GM21723 (cell line): ENCODE measurements around the gene C5orf15.
"Not testable (repeated sequence)": the region's sequence is repeated elsewhere in the genome, so short reads cannot be mapped to it uniquely, and the experiment has no call there.

Source experiments
- ATAC-seq: cut with Tn5 transposase; IDR thresholded peaks from one replicate; pipeline ENCODE4 v1.9.1; 2021; ENCODE audit warnings: mild to moderate bottlenecking, moderate library complexity; ENCODE audit not compliant: unreplicated experiment

C5orf15 gene

DNA sequence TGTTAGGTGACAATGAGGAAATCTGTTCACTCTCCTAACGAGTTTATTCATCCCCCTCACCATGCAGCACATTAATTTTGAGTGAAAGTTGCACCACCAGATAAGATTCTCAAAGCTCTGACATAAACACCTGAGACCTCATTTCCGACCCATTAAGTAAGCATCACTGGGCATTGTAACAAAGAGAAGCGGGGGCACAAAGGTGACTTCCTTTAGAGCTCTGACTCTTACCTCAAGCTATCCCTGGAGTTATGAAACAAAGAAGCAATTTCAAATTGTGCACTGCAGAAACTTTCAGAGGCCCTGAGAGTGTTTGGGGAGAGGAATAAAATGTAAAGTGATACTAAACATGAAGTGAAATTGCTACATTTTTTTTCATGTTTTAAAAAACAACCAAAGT, 29.5 kb downstream of the C5orf15 start:
- ATAC-seq, result peak; percentile 60

DNA sequence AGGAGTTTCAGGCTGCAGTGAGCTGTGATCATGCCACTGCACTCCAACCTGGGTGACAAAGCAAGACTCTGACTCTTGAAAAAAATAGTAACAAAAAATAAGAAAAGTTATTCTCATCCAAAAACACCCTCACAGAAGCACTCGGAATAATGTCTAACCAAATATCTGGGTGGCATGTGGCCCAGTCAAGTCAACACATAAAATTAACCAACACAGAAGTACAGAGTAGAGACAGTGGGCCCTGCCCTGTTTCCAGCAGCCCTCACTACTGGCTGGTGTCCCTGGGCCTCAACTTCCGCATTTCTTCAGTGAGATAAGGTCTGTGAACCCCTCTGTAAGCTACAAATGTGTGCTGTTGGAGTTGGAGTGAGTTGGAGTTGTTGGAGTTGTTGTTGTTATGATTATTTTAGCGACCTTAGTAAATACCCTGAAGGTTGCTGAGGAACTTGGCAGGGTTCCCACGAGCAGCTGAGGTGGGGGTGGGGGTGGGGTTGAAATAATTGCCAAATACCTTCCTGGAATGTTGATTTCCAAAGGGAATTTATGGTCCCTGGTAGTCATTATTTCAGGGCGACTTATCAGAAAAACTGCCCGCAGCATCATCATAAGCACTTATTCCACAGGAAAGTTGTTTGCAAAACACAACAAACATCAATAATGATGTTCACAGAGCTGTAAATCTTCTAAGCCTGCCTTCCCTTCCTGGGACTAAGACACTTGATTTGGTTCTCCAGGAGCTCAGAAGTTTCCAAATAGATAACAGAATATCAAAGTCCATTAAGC, 30.2 kb downstream of the C5orf15 start:
- no peak for ATAC-seq

DNA sequence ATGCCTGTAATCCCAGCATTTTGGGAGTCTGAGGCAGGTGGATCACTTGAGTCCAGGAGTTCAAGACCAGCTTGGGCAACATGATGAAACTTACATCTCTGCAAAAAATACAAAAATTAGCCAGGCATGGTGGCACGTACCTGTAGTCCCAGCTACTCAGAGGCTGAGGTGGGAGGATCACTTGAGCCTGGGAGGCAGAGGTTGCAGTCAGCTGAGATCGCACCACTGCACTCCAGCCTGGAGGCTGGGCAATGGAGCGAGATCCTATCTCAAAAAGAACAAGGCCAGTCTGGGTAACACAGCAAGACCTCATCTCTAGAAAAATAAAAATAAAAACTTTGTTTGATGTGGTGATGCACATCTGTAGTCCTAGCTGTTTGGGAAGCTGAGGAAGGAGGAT, 30.8 kb downstream of the C5orf15 start:
- not testable (repeated sequence) for ATAC-seq

DNA sequence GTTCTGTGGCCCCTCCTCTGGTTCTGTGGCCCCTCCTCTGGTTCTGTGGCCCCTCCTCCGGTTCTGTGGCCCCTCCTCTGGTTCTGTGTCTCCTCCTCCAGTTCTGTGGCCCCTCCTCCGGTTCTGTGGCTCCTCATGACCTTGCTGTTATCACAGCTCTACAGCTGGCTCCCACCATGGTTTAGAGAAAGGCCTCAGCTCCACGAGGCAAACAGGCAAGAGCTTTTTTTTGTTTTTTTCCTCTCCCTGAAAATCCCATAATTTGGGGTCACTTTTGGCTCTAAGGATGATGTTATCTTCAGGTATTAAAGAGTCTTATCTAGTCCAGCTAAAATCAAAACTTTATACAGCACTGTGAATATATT, 31.8 kb downstream of the C5orf15 start:
- ATAC-seq, result no peak

DNA sequence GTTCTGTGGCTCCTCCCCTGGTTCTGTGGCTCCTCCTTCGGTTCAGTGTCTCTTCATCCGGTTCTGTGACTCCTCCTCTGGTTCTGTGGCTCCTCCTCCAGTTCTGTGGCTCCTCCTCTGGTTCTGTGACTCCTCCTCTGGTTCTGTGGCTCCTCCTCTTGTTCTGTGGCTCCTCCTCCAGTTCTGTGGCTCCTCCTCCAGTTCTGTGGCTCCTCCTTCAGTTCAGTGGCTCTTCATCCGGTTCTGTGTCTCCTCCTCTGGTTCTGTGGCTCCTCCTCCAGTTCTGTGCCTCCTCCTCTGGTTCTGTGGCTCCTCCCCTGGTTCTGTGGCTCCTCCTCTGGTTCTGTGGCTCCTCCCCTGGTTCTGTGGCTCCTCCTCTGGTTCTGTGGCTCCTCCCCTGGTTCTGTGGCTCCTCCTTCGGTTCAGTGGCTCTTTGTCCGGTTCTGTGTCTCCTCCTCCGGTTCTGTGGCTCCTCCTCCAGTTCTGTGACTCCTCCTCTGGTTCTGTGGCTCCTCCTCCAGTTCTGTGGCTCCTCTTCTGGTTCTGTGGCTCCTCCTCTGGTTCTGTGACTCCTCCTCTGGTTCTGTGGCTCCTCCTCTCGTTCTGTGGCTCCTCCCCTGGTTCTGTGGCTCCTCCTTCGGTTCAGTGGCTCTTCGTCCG, 32.3 kb downstream of the C5orf15 start:
- not testable (repeated sequence) for ATAC-seq

DNA sequence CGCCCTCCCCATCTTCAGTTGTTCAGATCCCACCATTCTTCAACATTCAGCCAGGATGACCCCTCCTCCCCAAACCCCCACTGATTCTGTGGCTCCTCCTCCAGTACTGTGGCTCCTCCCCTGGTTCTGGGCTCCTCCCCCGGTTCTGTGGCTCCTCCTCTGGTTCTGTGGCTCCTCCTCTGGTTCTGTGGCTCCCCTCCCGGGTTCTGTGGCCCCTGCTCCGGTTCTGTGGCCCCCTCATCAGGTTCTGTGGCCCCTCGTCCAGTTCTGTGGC, 32.8 kb downstream of the C5orf15 start:
- ATAC-seq, result no peak

DNA sequence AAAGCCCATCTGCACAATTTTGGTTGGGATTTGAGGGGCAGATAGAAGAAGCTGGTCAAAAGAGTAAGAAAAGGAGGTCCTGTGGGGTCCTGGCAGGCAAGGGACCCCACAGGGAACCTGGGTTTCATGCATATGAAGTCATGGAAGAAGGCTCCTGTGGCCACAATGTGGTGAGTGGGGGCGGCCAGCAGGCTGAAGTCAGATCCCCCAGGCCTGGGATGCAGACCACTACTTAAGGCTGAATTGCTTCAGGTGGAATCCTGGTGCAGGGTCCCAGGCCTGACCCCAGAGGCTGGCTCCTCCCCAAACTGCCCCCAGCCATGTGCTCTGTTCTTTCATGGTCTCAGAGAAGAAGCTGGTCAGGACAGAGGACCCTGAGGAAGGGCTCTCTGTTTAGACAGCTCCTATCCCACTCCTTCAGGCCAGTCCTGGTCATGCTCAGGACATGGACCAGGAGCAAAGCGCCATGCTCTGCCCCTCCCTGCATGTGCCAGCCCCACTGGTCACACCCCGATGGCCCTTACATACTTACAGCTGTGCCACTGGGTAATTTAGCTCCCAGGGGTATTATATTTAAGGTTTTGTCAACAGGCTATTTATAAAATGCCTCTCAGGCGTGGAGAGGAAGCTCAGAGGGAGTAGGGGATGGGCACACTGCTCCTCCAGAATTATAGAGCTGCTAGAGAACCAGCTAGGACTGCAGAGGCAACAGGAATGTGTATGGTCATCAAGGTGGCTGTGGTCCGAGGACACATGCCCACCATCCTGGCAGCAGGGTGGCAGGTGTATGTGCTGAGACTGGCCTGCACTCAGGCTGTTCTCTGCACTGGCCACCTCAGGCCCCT, 33.4 kb downstream of the C5orf15 start:
- ATAC-seq, result peak; percentile 29

DNA sequence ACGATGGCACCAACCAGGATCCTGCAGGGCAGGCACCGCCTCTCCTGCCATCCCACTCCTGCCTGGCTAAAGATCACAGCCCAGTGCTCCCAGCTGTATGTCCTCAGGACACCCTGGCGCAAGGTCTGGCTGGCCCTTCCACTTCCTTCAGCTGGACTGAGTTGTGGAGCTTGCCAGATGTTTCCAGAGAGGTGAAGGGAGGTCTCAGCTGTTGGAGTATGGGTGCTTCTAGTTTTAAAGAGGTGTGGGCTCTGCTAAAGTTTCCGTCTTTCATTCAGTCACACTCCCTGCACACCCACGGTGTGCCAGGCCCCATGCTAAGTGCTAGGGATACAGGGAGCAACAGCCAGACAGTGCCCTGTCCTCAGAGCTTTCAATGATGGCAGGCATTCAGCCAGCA, 34.1 kb downstream of the C5orf15 start:
- ATAC-seq, result no peak

DNA sequence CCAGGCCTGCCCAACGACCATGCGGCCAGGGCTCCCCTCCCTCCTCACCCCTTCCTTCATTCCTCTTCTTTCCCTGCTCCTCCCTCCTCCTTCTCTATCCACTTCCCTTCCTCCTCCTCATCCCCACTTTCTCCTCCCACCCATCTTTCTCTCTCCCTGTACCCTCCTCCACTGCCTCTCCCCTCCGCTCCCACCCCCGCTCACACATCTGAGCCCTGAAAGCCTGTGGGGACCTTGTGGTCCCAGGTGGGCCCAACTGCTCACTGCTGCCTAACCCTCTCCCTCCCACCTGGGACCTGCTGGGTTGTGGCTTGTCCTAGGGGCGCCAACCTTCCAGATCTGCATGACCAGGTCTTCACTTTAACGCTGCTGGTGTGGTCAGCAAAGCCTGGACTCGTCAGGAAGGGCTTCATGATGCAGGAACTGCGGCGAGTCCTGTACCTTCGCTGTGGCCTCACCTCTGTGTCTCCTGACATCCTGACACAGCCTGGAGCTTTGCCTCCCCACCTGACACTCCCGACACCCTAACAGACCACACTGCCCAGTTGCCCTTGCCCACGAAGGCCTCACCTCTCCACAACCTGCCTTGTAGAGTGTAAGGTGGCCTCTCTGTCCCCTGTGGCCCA, 34.6 kb downstream of the C5orf15 start:
- no peak for ATAC-seq

DNA sequence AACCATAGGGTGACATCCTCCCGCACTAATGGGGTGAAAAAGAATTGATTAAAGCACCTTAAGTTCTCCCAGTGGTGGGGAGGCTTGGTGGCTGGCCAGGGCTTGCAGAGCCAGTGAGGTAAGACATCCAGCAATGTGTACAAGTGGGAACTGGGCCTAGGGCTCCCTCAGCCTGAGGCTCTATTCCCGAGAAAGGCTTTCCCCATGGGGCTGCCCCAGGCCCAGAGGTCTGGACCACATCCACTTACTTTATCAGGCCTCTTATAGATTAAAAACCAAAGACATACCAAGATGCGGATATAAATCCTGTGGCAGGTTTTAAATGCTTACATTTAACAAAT, 35.3 kb downstream of the C5orf15 start:
- ATAC-seq, result no peak

DNA sequence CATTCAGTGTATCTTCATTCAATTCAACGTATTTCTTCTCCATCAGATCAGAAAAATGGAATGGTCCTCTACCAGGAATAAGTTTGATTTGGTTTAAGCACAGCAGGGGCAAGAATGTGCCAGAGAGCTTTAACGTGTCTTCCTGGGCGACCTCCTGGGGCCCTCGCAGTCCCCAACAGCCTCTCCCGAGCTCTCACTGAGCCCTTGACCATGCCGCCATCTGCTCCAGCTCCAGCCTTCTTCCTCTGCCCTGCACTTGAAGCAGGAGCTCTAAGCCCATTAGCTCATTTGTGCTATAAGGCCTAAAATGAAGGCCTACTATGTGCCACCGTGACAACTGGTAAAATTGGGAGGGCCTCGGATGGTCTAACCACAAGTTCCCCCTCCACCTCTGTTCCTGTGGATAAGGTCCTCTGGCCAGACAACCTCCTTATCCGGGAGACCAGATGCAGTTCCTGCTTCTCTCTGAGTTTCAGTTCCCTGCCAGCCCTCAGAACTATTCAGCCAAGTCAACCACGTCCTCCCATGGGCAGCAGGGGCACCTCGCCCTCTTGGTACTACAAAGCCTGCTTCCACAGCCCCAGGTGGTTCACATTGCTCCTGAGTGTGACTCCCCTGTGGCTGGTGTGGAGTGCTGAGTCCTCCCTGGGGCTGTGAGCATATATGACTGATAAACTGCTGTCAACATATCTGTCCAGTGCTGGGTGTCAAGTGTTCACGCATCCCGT, 35.8 kb downstream of the C5orf15 start:
- ATAC-seq, result no peak

DNA sequence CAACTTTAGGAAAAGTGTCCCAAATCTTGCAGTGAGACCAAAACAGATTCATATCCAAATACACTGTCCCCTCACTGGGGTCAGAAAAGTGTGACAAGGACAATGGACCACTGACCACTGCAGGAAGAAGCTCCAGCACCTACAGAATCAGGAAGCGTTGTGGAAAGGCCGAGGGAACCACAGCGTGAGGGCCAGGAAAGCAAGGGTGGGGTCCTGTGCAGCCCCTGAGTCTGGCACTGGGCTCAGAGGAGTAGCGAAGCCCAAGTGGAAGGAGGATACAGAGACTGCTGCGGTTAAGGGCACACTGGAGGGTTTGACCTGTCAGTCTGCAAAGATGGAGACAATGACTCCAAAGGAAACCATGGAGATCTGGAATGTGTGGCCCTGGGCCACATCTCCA, 36.9 kb downstream of the C5orf15 start:
- ATAC-seq, result no peak

DNA sequence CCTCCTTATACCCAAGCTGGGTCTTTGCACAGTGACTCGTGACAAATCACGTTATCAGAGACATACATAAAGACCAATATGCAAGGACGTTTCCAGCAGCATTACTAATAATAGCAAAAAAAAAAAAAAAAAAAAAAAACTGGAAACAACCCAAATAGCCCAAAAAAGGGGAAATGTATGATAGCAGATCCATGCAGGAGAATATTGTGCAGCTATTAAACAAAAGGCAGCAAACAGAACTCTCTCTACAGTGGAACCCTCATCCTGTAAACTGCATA, 37.7 kb downstream of the C5orf15 start:
- no peak for ATAC-seq

DNA sequence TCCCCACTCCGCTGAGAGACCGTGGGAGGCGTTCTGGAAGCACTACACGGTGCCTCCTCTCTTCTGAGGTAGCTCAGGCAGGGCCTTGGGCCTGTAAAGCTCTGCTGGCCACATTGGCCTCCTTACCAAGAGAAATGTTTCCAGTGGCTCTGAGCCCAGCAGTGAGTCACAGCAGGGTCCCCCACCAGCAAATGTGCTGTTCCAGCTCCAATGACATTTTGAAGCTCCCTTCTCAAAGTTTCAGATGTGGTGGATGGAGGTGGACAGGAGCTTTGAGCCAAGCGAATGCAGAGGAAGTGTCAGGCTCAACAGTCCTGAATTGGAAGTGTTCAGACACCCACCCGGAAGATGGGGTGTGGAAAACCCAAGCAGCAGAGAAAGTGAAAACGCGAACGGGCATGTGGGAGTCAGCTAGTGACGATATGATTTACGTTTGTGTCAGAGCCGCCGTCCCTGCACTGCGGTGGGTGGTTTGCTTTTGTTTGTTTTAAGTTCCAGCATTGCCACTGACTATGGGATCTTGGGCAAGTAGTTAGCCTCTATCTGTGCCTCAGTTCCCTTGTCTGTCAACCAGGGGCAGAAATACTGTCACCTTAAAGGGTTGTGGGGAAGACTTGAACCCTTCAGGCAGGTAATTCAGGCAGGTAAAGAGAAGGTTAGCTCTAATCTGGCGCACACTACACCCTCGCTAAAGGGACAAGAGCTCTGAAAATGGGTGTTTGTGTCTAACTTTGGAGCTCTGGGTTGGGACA, 38.2 kb downstream of the C5orf15 start:
- peak; percentile 56 for ATAC-seq

DNA sequence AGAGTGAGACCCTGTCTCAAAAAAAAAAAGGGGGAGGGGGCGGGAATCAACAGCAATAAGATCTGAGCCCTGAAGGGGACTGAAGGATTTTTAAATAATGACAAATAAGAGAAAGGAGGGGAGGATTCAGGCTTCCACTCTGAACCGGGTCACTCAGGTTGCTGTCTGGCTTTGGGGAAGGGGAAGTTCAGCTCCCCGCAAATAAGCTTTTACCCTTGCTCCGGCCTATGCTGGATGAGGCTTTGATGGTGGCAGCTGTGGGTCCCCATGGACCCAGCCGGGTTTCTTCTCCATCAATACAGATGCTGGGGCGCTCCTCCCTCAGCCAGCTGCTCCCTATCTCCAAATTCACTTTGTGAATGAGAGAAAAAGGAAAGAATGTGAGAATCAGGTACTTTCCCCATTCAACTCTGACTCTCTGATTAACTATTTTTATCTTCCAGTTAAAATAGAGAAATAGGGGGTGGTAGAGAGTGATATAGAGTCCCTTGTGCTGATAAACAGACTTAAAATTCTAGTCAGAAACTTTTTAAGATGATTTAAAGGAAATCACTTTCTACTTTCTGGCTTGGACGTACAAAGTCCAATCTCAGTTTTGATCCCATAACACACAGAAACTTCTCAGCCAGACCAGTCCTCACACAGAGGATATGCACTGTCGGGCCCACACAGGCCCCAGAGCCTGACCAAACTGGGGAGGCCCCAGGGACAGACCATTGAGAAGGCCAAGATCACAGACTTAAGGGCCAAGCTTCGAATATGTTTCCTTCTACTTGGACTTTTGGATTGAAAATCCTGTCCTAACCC, 39.6 kb downstream of the C5orf15 start:
- ATAC-seq, result no peak

DNA sequence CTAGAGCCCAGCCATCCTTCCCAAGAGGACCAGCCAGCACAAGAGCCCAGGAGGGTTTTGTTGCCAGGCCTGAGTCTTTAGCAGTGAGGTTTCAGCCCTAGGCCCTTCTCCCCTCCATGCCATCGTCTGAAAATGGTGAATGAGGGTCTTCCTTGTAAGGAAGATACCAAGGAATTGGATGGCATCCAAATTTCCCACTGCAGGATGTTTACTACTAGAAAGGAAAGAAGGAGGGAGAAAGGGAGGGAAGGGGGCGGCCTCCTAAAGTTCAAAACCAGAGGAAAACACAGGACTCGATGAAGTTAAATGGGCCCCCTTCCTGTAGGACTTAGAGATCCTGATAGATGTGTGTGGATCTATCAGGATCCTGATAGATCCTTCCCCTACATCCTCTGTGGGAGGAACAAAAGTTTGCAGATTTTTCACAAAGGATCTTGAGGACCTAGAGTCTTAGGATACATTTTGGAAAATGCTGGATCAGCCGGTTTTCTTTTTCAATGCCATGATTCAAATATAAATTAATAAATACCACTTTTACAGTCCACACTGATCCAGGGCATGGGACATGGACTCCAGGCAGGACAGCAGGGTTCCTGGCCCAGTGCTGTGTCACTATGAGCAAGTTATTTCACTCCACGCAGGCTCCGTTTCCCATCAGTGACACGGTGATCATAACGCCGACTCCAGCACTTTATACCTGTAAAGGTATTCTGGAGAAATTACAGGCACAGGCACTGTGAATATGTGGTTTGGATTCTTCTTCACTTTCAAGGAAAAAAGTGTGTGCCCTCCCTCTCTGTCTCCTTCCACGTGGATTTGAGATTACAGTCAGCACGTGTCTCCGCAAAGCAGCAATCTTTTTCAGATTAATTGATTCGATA, 40.9 kb downstream of the C5orf15 start:
- ATAC-seq, result no peak

DNA sequence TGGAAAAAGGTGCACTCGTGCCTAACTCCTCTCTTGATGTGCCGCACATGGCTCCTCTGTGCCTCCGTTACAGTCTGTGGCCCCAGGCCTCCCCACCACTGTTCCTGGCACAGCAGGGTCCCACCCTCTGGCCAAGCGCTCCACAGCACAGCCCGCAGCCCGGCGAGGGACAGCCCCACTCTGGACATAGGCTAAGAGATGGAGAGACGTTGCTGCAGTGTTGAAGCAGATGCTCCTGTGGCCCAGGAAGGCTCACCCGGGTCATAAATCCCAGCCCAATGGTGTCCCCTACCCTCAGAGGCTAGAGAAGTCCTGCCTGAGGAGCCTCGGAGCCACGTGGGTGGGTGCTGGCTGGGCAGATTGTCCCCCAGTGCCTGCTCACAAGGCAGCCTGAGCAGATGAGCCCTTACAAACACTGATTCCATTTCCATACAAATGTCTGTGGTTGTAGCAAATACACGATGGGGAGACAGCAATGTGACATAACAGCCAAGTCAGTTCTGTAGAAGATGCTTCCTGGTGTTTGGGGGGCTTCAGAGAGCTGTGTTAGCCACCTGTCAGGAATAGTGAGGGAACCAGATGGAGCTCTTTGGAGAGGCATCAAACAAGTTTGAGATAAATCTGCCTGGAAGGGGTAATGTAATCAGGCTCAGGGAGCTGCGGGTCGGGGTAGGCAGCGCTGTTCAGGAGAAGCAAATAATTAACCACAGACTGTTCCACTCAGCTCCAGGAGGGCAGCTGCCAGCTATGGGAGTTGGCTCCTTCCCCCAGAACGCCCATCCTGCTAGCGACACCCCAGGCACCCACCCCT, 41.7 kb downstream of the C5orf15 start:
- no peak for ATAC-seq
